Activated CD4-positive, alpha-beta T cell treated with anti-CD3 and anti-CD28 coated beads, Interleukin-2, amount 10 ng/mL, durations not matched to agents 24 days and 14 days (primary cell): Measurements from ENCODE around the gene UTS2R. TPM values are rescaled to one million over a fixed set of nuclear protein-coding genes. Genes with fewer than 3 reads are reported as not detected.

Experiments used
- DNase-seq: peaks from one replicate; pipeline ENCODE4 v3.0.0; 2022
- H3K27ac Mint-ChIP-seq: one replicate; pipeline ENCODE4 v1.8.0; 2022; ENCODE audit warnings: mild to moderate bottlenecking, mixed read lengths
- H3K27me3 Mint-ChIP-seq: one replicate; pipeline ENCODE4 v1.8.0; 2022; ENCODE audit warnings: mixed read lengths
- H3K36me3 Mint-ChIP-seq: one replicate; pipeline ENCODE4 v1.8.0; 2022; ENCODE audit warnings: low read depth, mild to moderate bottlenecking, mixed read lengths
- H3K4me1 Mint-ChIP-seq: one replicate; pipeline ENCODE4 v1.8.0; 2021; ENCODE audit warnings: mixed read lengths
- H3K4me3 Mint-ChIP-seq: one replicate; pipeline ENCODE4 v1.8.0; 2022; ENCODE audit warnings: mild to moderate bottlenecking, moderate library complexity, mixed read lengths
- H3K9me3 Mint-ChIP-seq: one replicate; pipeline ENCODE4 v1.8.0; 2021; ENCODE audit warnings: mixed read lengths
- intact Hi-C: fragments of 100-400 bp; cut with micrococcal nuclease; formaldehyde crosslinking; loops from one replicate; pipeline ENCODE4 v1.15.1; 2023
- total RNA-seq: library from RNA; stranded (reverse); gene quantifications from 2 replicates; pipeline ENCODE4 v1.2.3, GENCODE V29; 2022

Gene UTS2R
- total RNA-seq: 0.14 TPM in 1 of 2 replicates, not detected in the other

GRCh38 chr17:82371333-82372248, at the start of gene UTS2R:
UTS2R (plus strand) TSS chr17:82371765; CDS start chr17:82374325, 2,560 bp downstream.
- Mint-ChIP-seq H3K27me3 (peaks cover 43% of the 10 kb centered on the region), H3K4me1 (peaks cover 16% of the 10 kb centered on the region), H3K4me3 (peak within 1 kb of the TSS; percentile 74), H3K9me3 (no peaks in the 10 kb centered on the region), H3K27ac (no peak within 1 kb of the TSS), H3K36me3 (no peaks in the 10 kb centered on the region)
- intact Hi-C loops: loop anchor here (10.0 kb wide), 1 partner anchor 247 kb away; no protein-coding TSS in a partner anchor
- no peak for DNase-seq

GRCh38 chr17:82321947-82322466, 49.6 kb upstream of the UTS2R start:
- Mint-ChIP-seq H3K36me3 (peaks cover 17% of the 10 kb centered on the region), H3K4me3 (peak overlapping the region; percentile 83), H3K9me3 (no peaks in the 10 kb centered on the region), H3K27me3 (no peaks in the 10 kb centered on the region), H3K27ac (peak overlapping the region; percentile 94), H3K4me1 (peaks cover 29% of the 10 kb centered on the region)
- DNase-seq: peak; percentile 64
- intact Hi-C loops: loop anchor here (1.0 to 2.0 kb wide), 4 partner anchors 16 to 77 kb away; partner anchors contain the start of gene CSNK1D

- Mint-ChIP-seq H3K4me1 (peaks cover 29% of the 10 kb centered on the region), H3K9me3 (no peaks in the 10 kb centered on the region), H3K27me3 (no peaks in the 10 kb centered on the region), H3K36me3 (peaks cover 15% of the 10 kb centered on the region), H3K27ac (peak overlapping the region; percentile 94), H3K4me3 (peak overlapping the region; percentile 83)
- intact Hi-C loops: no loop called here
- DNase-seq: no peak
Observed at GRCh38 chr17:82322526-82323453, 48.8 kb upstream of the UTS2R start.

- DNase-seq: no peak
- peaks cover 15% of the 10 kb centered on the region for H3K36me3 Mint-ChIP-seq
- H3K27me3 Mint-ChIP-seq: no peaks in the 10 kb centered on the region
- H3K4me1 Mint-ChIP-seq: peaks cover 29% of the 10 kb centered on the region
- peak overlapping the region; percentile 79 for H3K27ac Mint-ChIP-seq
- H3K9me3 Mint-ChIP-seq: no peaks in the 10 kb centered on the region
- H3K4me3 Mint-ChIP-seq: peak overlapping the region; percentile 69
- intact Hi-C loops: no loop called here
Observed at GRCh38 chr17:82323514-82324234, 47.9 kb upstream of the UTS2R start.

GRCh38 chr17:82324566-82325285, 46.8 kb upstream of the UTS2R start:
- no peak for DNase-seq
- no peaks in the 10 kb centered on the region for H3K27me3 Mint-ChIP-seq
- peaks cover 15% of the 10 kb centered on the region for H3K36me3 Mint-ChIP-seq
- intact Hi-C loops: no loop called here
- no peaks in the 10 kb centered on the region for H3K9me3 Mint-ChIP-seq
- peak overlapping the region; percentile 43 for H3K4me3 Mint-ChIP-seq
- H3K27ac Mint-ChIP-seq: peak overlapping the region; percentile 81
- peaks cover 29% of the 10 kb centered on the region for H3K4me1 Mint-ChIP-seq

GRCh38 chr17:82325286-82326180, 46.0 kb upstream of the UTS2R start:
- Mint-ChIP-seq H3K4me3 (no peak overlapping the region), H3K9me3 (no peaks in the 10 kb centered on the region), H3K27me3 (no peaks in the 10 kb centered on the region), H3K27ac (peak overlapping the region; percentile 81), H3K4me1 (peaks cover 24% of the 10 kb centered on the region), H3K36me3 (peaks cover 15% of the 10 kb centered on the region)
- intact Hi-C loops: no loop called here
- DNase-seq: no peak

GRCh38 chr17:82327289-82327688, 44.3 kb upstream of the UTS2R start:
- Mint-ChIP-seq H3K4me1 (peaks cover 17% of the 10 kb centered on the region), H3K27ac (peak overlapping the region; percentile 8), H3K9me3 (no peaks in the 10 kb centered on the region), H3K27me3 (no peaks in the 10 kb centered on the region), H3K4me3 (no peak overlapping the region), H3K36me3 (peaks cover 12% of the 10 kb centered on the region)
- intact Hi-C loops: no loop called here
- no peak for DNase-seq

- peaks cover 11% of the 10 kb centered on the region for H3K36me3 Mint-ChIP-seq
- no peak overlapping the region for H3K4me3 Mint-ChIP-seq
- no peak overlapping the region for H3K27ac Mint-ChIP-seq
- peaks cover 1% of the 10 kb centered on the region for H3K27me3 Mint-ChIP-seq
- intact Hi-C loops: no loop called here
- H3K9me3 Mint-ChIP-seq: no peaks in the 10 kb centered on the region
- peaks cover 17% of the 10 kb centered on the region for H3K4me1 Mint-ChIP-seq
- DNase-seq: no peak
Observed at GRCh38 chr17:82327757-82328140, 43.8 kb upstream of the UTS2R start.

GRCh38 chr17:82328141-82328993, 43.2 kb upstream of the UTS2R start:
- intact Hi-C loops: no loop called here
- H3K36me3 Mint-ChIP-seq: peaks cover 9% of the 10 kb centered on the region
- H3K27me3 Mint-ChIP-seq: peaks cover 4% of the 10 kb centered on the region
- DNase-seq: no peak
- H3K4me1 Mint-ChIP-seq: peaks cover 18% of the 10 kb centered on the region
- no peak overlapping the region for H3K27ac Mint-ChIP-seq
- no peaks in the 10 kb centered on the region for H3K9me3 Mint-ChIP-seq
- no peak overlapping the region for H3K4me3 Mint-ChIP-seq

GRCh38 chr17:82328994-82329507, 42.5 kb upstream of the UTS2R start:
- no peaks in the 10 kb centered on the region for H3K9me3 Mint-ChIP-seq
- intact Hi-C loops: no loop called here

GRCh38 chr17:82329683-82330321, 41.8 kb upstream of the UTS2R start:
- H3K27ac Mint-ChIP-seq: no peak overlapping the region
- intact Hi-C loops: no loop called here
- DNase-seq: no peak
- no peaks in the 10 kb centered on the region for H3K9me3 Mint-ChIP-seq
- H3K4me3 Mint-ChIP-seq: no peak overlapping the region
- H3K4me1 Mint-ChIP-seq: peaks cover 16% of the 10 kb centered on the region
- peaks cover under 1% of the 10 kb centered on the region for H3K36me3 Mint-ChIP-seq
- peaks cover 4% of the 10 kb centered on the region for H3K27me3 Mint-ChIP-seq

More at GRCh38 chr17:82328994-82329507, 42.5 kb upstream of the UTS2R start:
- no peak for DNase-seq
- Mint-ChIP-seq H3K27me3 (peaks cover 4% of the 10 kb centered on the region), H3K36me3 (peaks cover 5% of the 10 kb centered on the region), H3K27ac (no peak overlapping the region), H3K4me1 (peaks cover 14% of the 10 kb centered on the region), H3K4me3 (no peak overlapping the region)
